IMR-90 (cell line): ENCODE data around the gene SERPINA6.

ENCODE experiments used
- CTCF ChIP-seq: conservative IDR thresholded peaks from 2 replicates; pipeline ENCODE4 v1.5.1; 2012; ENCODE audit warnings: mild to moderate bottlenecking, low read depth, low read length, improper control_type of control experiment
- FOS ChIP-seq: fragments of 150-350 bp; IDR thresholded peaks from 2 replicates; pipeline ENCODE4 v1.6.1; 2016; ENCODE audit warnings: low read depth, low read length
- MAZ ChIP-seq: IDR thresholded peaks from 2 replicates; pipeline ENCODE4 v1.6.1; 2012; ENCODE audit warnings: low read depth, mild to moderate bottlenecking, low read length, improper control_type of control experiment, moderate library complexity, borderline replicate concordance
- POLR2A ChIP-seq: IDR thresholded peaks from 2 replicates; pipeline ENCODE4 v1.6.1; 2012; ENCODE audit warnings: mild to moderate bottlenecking, low read depth, low read length
- RAD21 ChIP-seq: IDR thresholded peaks from 2 replicates; pipeline ENCODE4 v1.6.1; 2012; ENCODE audit warnings: low read length, improper control_type of control experiment
- SMC3 ChIP-seq: fragments of 150-350 bp; IDR thresholded peaks from 2 replicates; pipeline ENCODE4 v1.6.1; 2016; ENCODE audit warnings: low read depth, mild to moderate bottlenecking, antibody characterized with exemption, low read length, moderate library complexity

GRCh38 chr14:94366146-94366915 lies 43.2 kb upstream of the SERPINA6 start, which contains the start of gene SERPINA2:
- TF ChIP-seq FOS (no peak), CTCF (no peak), POLR2A (no peak), RAD21 (no peak), MAZ (no peak), SMC3 (no peak)
